ENCODE measurements around the gene RABGAP1L. TPM values are rescaled to one million over a fixed set of nuclear protein-coding genes. Genes with fewer than 3 reads are reported as not detected.

The RABGAP1L gene
- total RNA-seq, 4 donors from 2014 or later: 31.2 to 115 (median 62.5) TPM

- Histone ChIP-seq H3K4me1 (no peaks in the 10 kb centered on the region), H3K4me3 (no peak overlapping the region), H3K27me3 (no peaks in the 10 kb centered on the region), H3K36me3 (no peaks in the 10 kb centered on the region), H3K9me3 (no peaks in the 10 kb centered on the region), H3K27ac (no peak overlapping the region)
- TF ChIP-seq CTCF (IDR thresholded peaks at IDR 0.05) (no peak), EP300 (IDR thresholded peaks at IDR 0.05) (no peak), POLR2AphosphoS5 (IDR thresholded peaks at IDR 0.05) (no peak), POLR2A (IDR thresholded peaks at IDR 0.05) (no peak)
- WGBS, 2 donors (ENCODE audit: low coverage in 1 of 2): 67 to 84% methylated on average over 3 to 6 of the region's 6 CpGs
- no peak for ATAC-seq
These were observed 876.5 kb downstream of the RABGAP1L start for GRCh38 chr1:175035865-175036264.

- WGBS, 2 donors (ENCODE audit: low coverage in 1 of 2): 69 to 80% methylated on average over 3 of the region's 3 CpGs
- no peak overlapping the region for H3K4me3 ChIP-seq
- ATAC-seq: no peak
- H3K27ac ChIP-seq: no peak overlapping the region
- H3K27me3 ChIP-seq: no peaks in the 10 kb centered on the region
- H3K36me3 ChIP-seq: no peaks in the 10 kb centered on the region
- H3K4me1 ChIP-seq: no peaks in the 10 kb centered on the region
- TF ChIP-seq POLR2AphosphoS5 (IDR thresholded peaks at IDR 0.05) (no peak), POLR2A (IDR thresholded peaks at IDR 0.05) (no peak), CTCF (IDR thresholded peaks at IDR 0.05) (no peak)
- no peaks in the 10 kb centered on the region for H3K9me3 ChIP-seq
These were observed 877.2 kb downstream of the RABGAP1L start for GRCh38 chr1:175036476-175036875.

- no peak overlapping the region for H3K4me3 ChIP-seq
- H3K4me1 ChIP-seq: no peaks in the 10 kb centered on the region
- no peaks in the 10 kb centered on the region for H3K36me3 ChIP-seq
- no peak for ATAC-seq
- H3K9me3 ChIP-seq: no peaks in the 10 kb centered on the region
- H3K27me3 ChIP-seq: no peaks in the 10 kb centered on the region
- WGBS, 2 donors (ENCODE audit: low coverage in 1 of 2): 43 to 50% methylated on average over 3 to 5 of the region's 7 CpGs
- no peak for TF ChIP-seq EP300 (IDR thresholded peaks at IDR 0.05)
- no peak for TF ChIP-seq CTCF (IDR thresholded peaks at IDR 0.05)
- TF ChIP-seq POLR2A (IDR thresholded peaks at IDR 0.05): no peak
- no peak for TF ChIP-seq POLR2AphosphoS5 (IDR thresholded peaks at IDR 0.05)
- no peak overlapping the region for H3K27ac ChIP-seq
These were observed 878.1 kb downstream of the RABGAP1L start for GRCh38 chr1:175037416-175037815.

- no peaks in the 10 kb centered on the region for H3K36me3 ChIP-seq
- H3K4me1 ChIP-seq: no peaks in the 10 kb centered on the region
- H3K27me3 ChIP-seq: no peaks in the 10 kb centered on the region
- no peak overlapping the region for H3K27ac ChIP-seq
- TF ChIP-seq POLR2A (IDR thresholded peaks at IDR 0.05): no peak
- TF ChIP-seq POLR2AphosphoS5 (IDR thresholded peaks at IDR 0.05): no peak
- WGBS, 2 donors (ENCODE audit: low coverage in 1 of 2): 58 to 69% methylated on average over 4 of the region's 4 CpGs
- ATAC-seq: no peak
- H3K9me3 ChIP-seq: no peaks in the 10 kb centered on the region
- H3K4me3 ChIP-seq: no peak overlapping the region
These were observed 881.1 kb downstream of the RABGAP1L start for GRCh38 chr1:175040324-175040879.

GRCh38 chr1:175042650-175043049, 883.3 kb downstream of the RABGAP1L start:
- no peak for ATAC-seq
- no peaks in the 10 kb centered on the region for H3K4me1 ChIP-seq
- H3K9me3 ChIP-seq: no peaks in the 10 kb centered on the region
- H3K36me3 ChIP-seq: no peaks in the 10 kb centered on the region
- TF ChIP-seq POLR2AphosphoS5 (IDR thresholded peaks at IDR 0.05) (no peak), POLR2A (IDR thresholded peaks at IDR 0.05) (no peak), CTCF (IDR thresholded peaks at IDR 0.05) (no peak), EP300 (IDR thresholded peaks at IDR 0.05) (no peak)
- no peaks in the 10 kb centered on the region for H3K27me3 ChIP-seq
- no peak overlapping the region for H3K4me3 ChIP-seq
- no peak overlapping the region for H3K27ac ChIP-seq
- 56 to 100% methylated on average over 2 to 3 of the region's 3 CpGs for WGBS, 2 donors (ENCODE audit: low coverage in 1 of 2)

Measured in gastroesophageal sphincter (tissue), 4 donors.